Calu3 (cell line): Measurements from ENCODE around the gene USP37. TPM values are rescaled to one million over a fixed set of nuclear protein-coding genes. Genes with fewer than 3 reads are reported as not detected.

Source experiments
- BruUV-seq: library from RNA; stranded (reverse); fragments of 400-500 nt; replicated peaks from 2 replicates; lab custom pipeline; 2021; lab: Mats Ljungman, UMichigan
- CTCF ChIA-PET: fragments of 300-600 bp; sonication (Branson Sonifier 250); formaldehyde crosslinking; loops from one replicate; lab custom pipeline; 2022; ENCODE audit warnings: antibody characterized with exemption; lab: Charles Lee
- DNase-seq: peaks from one replicate; pipeline ENCODE4 v3.0.0; 2022
- H3K27ac Mint-ChIP-seq: one replicate; pipeline ENCODE4 v1.8.0; 2022; ENCODE audit warnings: mixed read lengths; ENCODE audit not compliant: unreplicated experiment
- H3K27me3 Mint-ChIP-seq: one replicate; pipeline ENCODE4 v1.8.0; 2022; ENCODE audit warnings: mixed read lengths; ENCODE audit not compliant: unreplicated experiment
- H3K36me3 Mint-ChIP-seq: one replicate; pipeline ENCODE4 v1.8.0; 2022; ENCODE audit warnings: mild to moderate bottlenecking, moderate library complexity, mixed read lengths; ENCODE audit not compliant: insufficient read depth, unreplicated experiment
- H3K4me1 Mint-ChIP-seq: one replicate; pipeline ENCODE4 v1.8.0; 2022; ENCODE audit warnings: mild to moderate bottlenecking, low read depth, mixed read lengths; ENCODE audit not compliant: unreplicated experiment
- H3K4me3 Mint-ChIP-seq: one replicate; pipeline ENCODE4 v1.8.0; 2022; ENCODE audit warnings: mild to moderate bottlenecking, low read depth, moderate library complexity, mixed read lengths; ENCODE audit not compliant: unreplicated experiment
- H3K9me3 Mint-ChIP-seq: one replicate; pipeline ENCODE4 v1.8.0; 2022; ENCODE audit warnings: low read depth, mixed read lengths; ENCODE audit not compliant: unreplicated experiment
- CTCF ChIP-seq: fragments of 200-600 bp; IDR thresholded peaks from one replicate; pipeline ENCODE4 v1.8.0; 2022; ENCODE audit warnings: antibody characterized with exemption; ENCODE audit not compliant: unreplicated experiment
- intact Hi-C: fragments of 100-400 bp; cut with micrococcal nuclease; formaldehyde crosslinking; loops from one replicate; pipeline ENCODE4 v1.10.0; 2022; ENCODE audit not compliant: unreplicated experiment
- total RNA-seq: library from RNA; stranded (reverse); gene quantifications from 2 replicates; pipeline ENCODE4 v1.2.3, GENCODE V29; 2022

USP37 gene
- total RNA-seq, 1 experiment from 2014 or later, result 27.5 TPM

GRCh38 chr2:218405086-218405745 lies 162.9 kb downstream of the USP37 start:
- no peaks in the 10 kb centered on the region for H3K27me3 Mint-ChIP-seq
- peak overlapping the region; percentile 70 for H3K4me3 Mint-ChIP-seq
- BruUV-seq, result TSS peak; percentile 27
- H3K9me3 Mint-ChIP-seq, result no peaks in the 10 kb centered on the region
- no peak for DNase-seq
- TF ChIP-seq CTCF, result no peak
- CTCF ChIA-PET, result interaction anchor here (0.6 to 0.9 kb wide), 2 partner anchors 57 to 59 kb away, joined by 3 to 5 read pairs; no protein-coding TSS in a partner anchor
- H3K4me1 Mint-ChIP-seq, result peaks cover 31% of the 10 kb centered on the region
- H3K27ac Mint-ChIP-seq, result peak overlapping the region; percentile 96
- peaks cover 63% of the 10 kb centered on the region for H3K36me3 Mint-ChIP-seq
- intact Hi-C loops, result no loop called here

- Mint-ChIP-seq H3K4me3 (no peak overlapping the region), H3K4me1 (peaks cover 31% of the 10 kb centered on the region), H3K27me3 (no peaks in the 10 kb centered on the region), H3K36me3 (peaks cover 70% of the 10 kb centered on the region), H3K9me3 (no peaks in the 10 kb centered on the region), H3K27ac (no peak overlapping the region)
- BruUV-seq, result no TSS peak
- no peak for DNase-seq
- CTCF ChIA-PET, result interaction anchor here (0.6 kb wide), 1 partner anchor 58 kb away, joined by 5 read pairs; no protein-coding TSS in a partner anchor
- no peak for TF ChIP-seq CTCF
- intact Hi-C loops, result no loop called here
These were observed 163.6 kb downstream of the USP37 start for GRCh38 chr2:218404351-218405085.

- no TSS peak for BruUV-seq
- Mint-ChIP-seq H3K4me3 (no peak overlapping the region), H3K27ac (no peak overlapping the region)
These were observed 164.3 kb downstream of the USP37 start for GRCh38 chr2:218403810-218404209.

GRCh38 chr2:218402911-218403411 lies 165.2 kb downstream of the USP37 start:
- TF ChIP-seq CTCF, result no peak
- no TSS peak for BruUV-seq
- Mint-ChIP-seq H3K27me3 (no peaks in the 10 kb centered on the region), H3K27ac (no peak overlapping the region), H3K9me3 (no peaks in the 10 kb centered on the region), H3K4me3 (no peak overlapping the region), H3K36me3 (peaks cover 77% of the 10 kb centered on the region), H3K4me1 (peaks cover 31% of the 10 kb centered on the region)
- CTCF ChIA-PET, result no interaction called here
- intact Hi-C loops, result no loop called here
- DNase-seq, result no peak

More at GRCh38 chr2:218403810-218404209, 164.3 kb downstream of the USP37 start:
- H3K27me3 Mint-ChIP-seq, result no peaks in the 10 kb centered on the region
- DNase-seq, result no peak
- peaks cover 72% of the 10 kb centered on the region for H3K36me3 Mint-ChIP-seq
- CTCF ChIA-PET, result no interaction called here
- intact Hi-C loops, result no loop called here
- no peak for TF ChIP-seq CTCF
- H3K4me1 Mint-ChIP-seq, result peaks cover 31% of the 10 kb centered on the region
- no peaks in the 10 kb centered on the region for H3K9me3 Mint-ChIP-seq
